HG03175 (cell line): ENCODE data around the gene KRT3.

Source experiments
- ATAC-seq: cut with Tn5 transposase; IDR thresholded peaks from one replicate; pipeline ENCODE4 v1.9.1; 2021; ENCODE audit warnings: mild to moderate bottlenecking, moderate library complexity; ENCODE audit not compliant: unreplicated experiment

KRT3 gene

GRCh38 chr12:52828156-52828555 lies 32.2 kb upstream of the KRT3 start:
- no peak for ATAC-seq

- ATAC-seq, result no peak
Observed at GRCh38 chr12:52827499-52828090, 31.7 kb upstream of the KRT3 start.

- ATAC-seq, result no peak
Observed at GRCh38 chr12:52826611-52827498, 30.9 kb upstream of the KRT3 start.

- no peak for ATAC-seq
Observed at GRCh38 chr12:52825961-52826360, 30.0 kb upstream of the KRT3 start.

GRCh38 chr12:52824741-52825410 lies 29.0 kb upstream of the KRT3 start:
- ATAC-seq, result no peak

- ATAC-seq, result no peak
Observed at GRCh38 chr12:52823761-52824450, 28.0 kb upstream of the KRT3 start.

GRCh38 chr12:52822771-52823510 lies 27.0 kb upstream of the KRT3 start:
- ATAC-seq, result no peak

- ATAC-seq, result no peak
Observed at GRCh38 chr12:52821826-52822660, 26.1 kb upstream of the KRT3 start.

- ATAC-seq, result no peak
Observed at GRCh38 chr12:52821071-52821730, 25.3 kb upstream of the KRT3 start.

GRCh38 chr12:52820521-52820920 lies 24.6 kb upstream of the KRT3 start:
- no peak for ATAC-seq

- ATAC-seq, result no peak
Observed at GRCh38 chr12:52819731-52820510, 24.0 kb upstream of the KRT3 start.

GRCh38 chr12:52818887-52819420 lies 23.0 kb upstream of the KRT3 start:
- no peak for ATAC-seq

GRCh38 chr12:52818388-52818787 lies 22.5 kb upstream of the KRT3 start:
- no peak for ATAC-seq

- ATAC-seq, result no peak
Observed at GRCh38 chr12:52817699-52818238, 21.9 kb upstream of the KRT3 start.

GRCh38 chr12:52817003-52817698 lies 21.2 kb upstream of the KRT3 start:
- no peak for ATAC-seq

GRCh38 chr12:52815676-52816588 lies 20.0 kb upstream of the KRT3 start:
- ATAC-seq, result no peak
